Measurements from ENCODE around the gene LIMK1. TPM values are rescaled to one million over a fixed set of nuclear protein-coding genes. Genes with fewer than 3 reads are reported as not detected.

LIMK1 gene
- total RNA-seq, 3 donors from 2014 or later = 18.0 to 18.6 (median 18.1) TPM

- H3K4me3 ChIP-seq = no peak overlapping the region
- no peaks in the 10 kb centered on the region for H3K27me3 ChIP-seq
- H3K9me3 ChIP-seq = no peaks in the 10 kb centered on the region
- DNase-seq (ENCODE audit: low spot score in 2 of 2) = no peak
- intact Hi-C loops (cut with DNase I; ENCODE audit: low total_unique reads) = loop anchor here (10.0 kb wide), 1 partner anchor 105 kb away; the partner anchor contains the start of gene EIF4H
- H3K27ac ChIP-seq = no peak overlapping the region
- no peak for TF ChIP-seq POLR2A (IDR thresholded peaks at IDR 0.05)
- TF ChIP-seq POLR2AphosphoS5 (IDR thresholded peaks at IDR 0.05) = no peak
- TF ChIP-seq CTCF (IDR thresholded peaks at IDR 0.05) = no peak
- no peaks in the 10 kb centered on the region for H3K4me1 ChIP-seq
- H3K36me3 ChIP-seq = no peaks in the 10 kb centered on the region
Observed at GRCh38 chr7:74069790-74070618, 13.6 kb upstream of the LIMK1 start.

GRCh38 chr7:74070619-74070921 is 13.0 kb upstream of the LIMK1 start:
- no peak overlapping the region for H3K4me3 ChIP-seq
- intact Hi-C loops (cut with DNase I; ENCODE audit: low total_unique reads) = no loop called here
- H3K27me3 ChIP-seq = no peaks in the 10 kb centered on the region

GRCh38 chr7:74071121-74071520 is 12.5 kb upstream of the LIMK1 start:
- intact Hi-C loops (cut with DNase I; ENCODE audit: low total_unique reads) = no loop called here
- no peak for TF ChIP-seq POLR2A (IDR thresholded peaks at IDR 0.05)
- TF ChIP-seq POLR2AphosphoS5 (IDR thresholded peaks at IDR 0.05) = no peak
- TF ChIP-seq CTCF (IDR thresholded peaks at IDR 0.05) = no peak
- Histone ChIP-seq H3K36me3 (no peaks in the 10 kb centered on the region), H3K9me3 (no peaks in the 10 kb centered on the region), H3K4me1 (no peaks in the 10 kb centered on the region), H3K27ac (no peak overlapping the region), H3K27me3 (no peaks in the 10 kb centered on the region), H3K4me3 (no peak overlapping the region)
- no peak for DNase-seq (ENCODE audit: low spot score in 2 of 2)

More at GRCh38 chr7:74070619-74070921, 13.0 kb upstream of the LIMK1 start:
- no peaks in the 10 kb centered on the region for H3K36me3 ChIP-seq
- H3K27ac ChIP-seq = no peak overlapping the region
- H3K9me3 ChIP-seq = no peaks in the 10 kb centered on the region
- no peaks in the 10 kb centered on the region for H3K4me1 ChIP-seq
- TF ChIP-seq CTCF (IDR thresholded peaks at IDR 0.05) = no peak
- TF ChIP-seq POLR2A (IDR thresholded peaks at IDR 0.05) = no peak
- TF ChIP-seq POLR2AphosphoS5 (IDR thresholded peaks at IDR 0.05) = no peak
- no peak for DNase-seq (ENCODE audit: low spot score in 2 of 2)

GRCh38 chr7:74074770-74075169 is 8.8 kb upstream of the LIMK1 start:
- intact Hi-C loops (cut with DNase I; ENCODE audit: low total_unique reads) = no loop called here
- TF ChIP-seq POLR2AphosphoS5 (IDR thresholded peaks at IDR 0.05) (no peak), CTCF (IDR thresholded peaks at IDR 0.05) (no peak), POLR2A (IDR thresholded peaks at IDR 0.05) (no peak)
- H3K9me3 ChIP-seq = no peaks in the 10 kb centered on the region
- H3K27ac ChIP-seq = no peak overlapping the region
- no peaks in the 10 kb centered on the region for H3K4me1 ChIP-seq
- no peak for DNase-seq (ENCODE audit: low spot score in 2 of 2)
- no peaks in the 10 kb centered on the region for H3K27me3 ChIP-seq
- H3K4me3 ChIP-seq = no peak overlapping the region
- no peaks in the 10 kb centered on the region for H3K36me3 ChIP-seq

GRCh38 chr7:74078461-74078860 is 5.1 kb upstream of the LIMK1 start:
- H3K36me3 ChIP-seq = no peaks in the 10 kb centered on the region
- no peaks in the 10 kb centered on the region for H3K4me1 ChIP-seq
- H3K4me3 ChIP-seq = no peak overlapping the region
- no peak for DNase-seq (ENCODE audit: low spot score in 2 of 2)
- intact Hi-C loops (cut with DNase I; ENCODE audit: low total_unique reads) = no loop called here
- H3K27me3 ChIP-seq = no peaks in the 10 kb centered on the region
- H3K27ac ChIP-seq = no peak overlapping the region
- no peak for TF ChIP-seq POLR2AphosphoS5 (IDR thresholded peaks at IDR 0.05)
- no peak for TF ChIP-seq POLR2A (IDR thresholded peaks at IDR 0.05)
- no peak for TF ChIP-seq CTCF (IDR thresholded peaks at IDR 0.05)
- H3K9me3 ChIP-seq = no peaks in the 10 kb centered on the region

Data from breast epithelium (tissue), 4 donors.